Aorta (tissue), 5 donors: ENCODE results near the gene TXNDC9. TPM values are rescaled to one million over a fixed set of nuclear protein-coding genes. Genes with fewer than 3 reads are reported as not detected.
"Not testable (repeated sequence)": the region's sequence is repeated elsewhere in the genome, so short reads cannot be mapped to it uniquely, and the experiment has no call there.

Experiments used
- ATAC-seq: fragments of 200-7000 bp; cut with Tn5 transposase; one replicate; pipeline ENCODE4 v1.9.1; 2022; ENCODE audit warnings: moderate library complexity; ENCODE audit not compliant: low FRiP score
- DNase-seq, 2 donors: peaks; one replicate each; pipeline ENCODE4 v3.0.0-alpha.2; 2020
- H3K27ac ChIP-seq, 2 donors: one replicate each; pipeline ENCODE4 v1.5.1; 2013; ENCODE audit warnings: low read length in 2 of 2, mild to moderate bottlenecking in 2 of 2, moderate library complexity in 2 of 2, control low read depth in 1 of 2, inconsistent platforms in 1 of 2, low read depth in 1 of 2
- H3K27me3 ChIP-seq, 2 donors: one replicate each; pipeline ENCODE4 v1.6.1; 2013; ENCODE audit warnings: control low read depth in 1 of 2, low read length in 1 of 2, mild to moderate bottlenecking in 1 of 2, moderate library complexity in 1 of 2; ENCODE audit not compliant: insufficient read depth in 2 of 2, control insufficient read depth in 1 of 2
- H3K36me3 ChIP-seq, 2 donors: one replicate each; pipeline ENCODE4 v1.6.1; 2013; ENCODE audit warnings: control low read depth in 1 of 2, low read length in 1 of 2, mild to moderate bottlenecking in 1 of 2; ENCODE audit not compliant: insufficient read depth in 2 of 2, control insufficient read depth in 1 of 2
- H3K4me1 ChIP-seq, 2 donors: one replicate each; pipeline ENCODE4 v1.6.1; 2013; ENCODE audit warnings: low read length in 2 of 2, control low read depth in 1 of 2, mild to moderate bottlenecking in 1 of 2, moderate library complexity in 1 of 2; ENCODE audit not compliant: insufficient read depth in 2 of 2, control insufficient read depth in 1 of 2
- H3K4me3 ChIP-seq, 2 donors: one replicate each; pipeline ENCODE4 v1.5.1; 2013; ENCODE audit warnings: low read length in 2 of 2, control low read depth in 1 of 2, mild to moderate bottlenecking in 1 of 2
- H3K9me3 ChIP-seq: one replicate; pipeline ENCODE4 v1.6.1; 2013; ENCODE audit warnings: mild to moderate bottlenecking, low read length; ENCODE audit not compliant: control insufficient read depth
- WGBS, 2 donors: extraction: QIAGEN DNeasy Blood & Tissue Kit; methylation state at CpG; one replicate each; pipeline ENCODE4 v1.1.7; 2013; 5-methylcytosine and 5-hydroxymethylcytosine counted together
- intact Hi-C, 2 donors: fragments of 100-400 bp; cut with DNase I; formaldehyde crosslinking; loops; one replicate each; pipeline versions ENCODE4 v1.14.2 to v1.15.0; 2022
- polyA plus RNA-seq, 2 donors: library from polyadenylated mRNA; stranded (reverse); fragments of 200-250 nt; gene quantifications; one replicate each; pipeline ENCODE4 v1.2.3, GENCODE V29; 2013
- total RNA-seq, 2 donors: library from RNA; stranded (reverse); fragmentation: NEBNext Ultra II Directional; extraction: Animal tissue kit (Norgen Biotek cat#: 25700); gene quantifications; one replicate each; pipeline ENCODE4 v1.2.1, GENCODE V29; 2021
- donor health status: healthy with polysubstance abuse.
- donor health status: Bipolar disorder and iron deficiency.
- donor health status: DM: no; HTN: no; CAD: no.
- donor health status: DM: no; HTN: no; CAD: no.
- donor health status: DM: yes; HTN: yes; CAD: no.

The TXNDC9 gene
- total and polyA plus RNA-seq, 4 donors, result 24.5 to 43.6 (median 27.9) TPM

- no peaks in the 10 kb centered on the region for H3K4me1 ChIP-seq
- H3K36me3 ChIP-seq, result peaks cover 0 to 5% of the 10 kb centered on the region in 2 donors
- no peaks in the 10 kb centered on the region for H3K27me3 ChIP-seq
- DNase-seq, result no peak
- no peak overlapping the region for H3K4me3 ChIP-seq
- H3K27ac ChIP-seq, result no peak overlapping the region
- ATAC-seq, result no peak
- 81% methylated on average over 2 of the region's 2 CpGs for WGBS, 2 donors
- intact Hi-C loops, result no loop called here
- no peaks in the 10 kb centered on the region for H3K9me3 ChIP-seq
Observed at GRCh38 chr2:99365661-99366060, 29.5 kb upstream of the TXNDC9 start.

DNA sequence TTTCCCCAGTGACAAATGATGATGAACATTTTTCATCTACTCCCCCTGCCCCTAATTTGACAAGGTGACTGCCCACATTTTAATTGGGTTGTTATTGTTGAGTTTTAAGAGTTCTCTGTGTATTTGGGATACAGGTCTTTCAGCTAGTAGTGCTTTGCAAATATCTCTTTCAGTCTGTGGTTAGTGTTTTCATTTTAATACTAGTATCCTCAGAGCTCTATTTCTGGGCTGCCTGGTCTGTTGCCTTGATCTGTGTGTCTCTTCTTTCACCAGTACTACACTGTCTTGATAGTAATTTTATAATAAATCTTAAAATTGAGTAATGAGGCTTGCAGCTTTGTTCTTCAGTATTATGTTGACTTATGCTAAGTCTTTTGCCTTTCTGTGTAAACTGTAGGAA, 20.7 kb upstream of the TXNDC9 start:
- H3K9me3 ChIP-seq, result no peaks in the 10 kb centered on the region
- H3K4me1 ChIP-seq, result no peaks in the 10 kb centered on the region
- no peaks in the 10 kb centered on the region for H3K36me3 ChIP-seq
- intact Hi-C loops, result no loop called here
- no peak for DNase-seq
- no peak overlapping the region for H3K4me3 ChIP-seq
- H3K27ac ChIP-seq, result no peak overlapping the region
- ATAC-seq, result no peak
- H3K27me3 ChIP-seq, result no peaks in the 10 kb centered on the region

DNA sequence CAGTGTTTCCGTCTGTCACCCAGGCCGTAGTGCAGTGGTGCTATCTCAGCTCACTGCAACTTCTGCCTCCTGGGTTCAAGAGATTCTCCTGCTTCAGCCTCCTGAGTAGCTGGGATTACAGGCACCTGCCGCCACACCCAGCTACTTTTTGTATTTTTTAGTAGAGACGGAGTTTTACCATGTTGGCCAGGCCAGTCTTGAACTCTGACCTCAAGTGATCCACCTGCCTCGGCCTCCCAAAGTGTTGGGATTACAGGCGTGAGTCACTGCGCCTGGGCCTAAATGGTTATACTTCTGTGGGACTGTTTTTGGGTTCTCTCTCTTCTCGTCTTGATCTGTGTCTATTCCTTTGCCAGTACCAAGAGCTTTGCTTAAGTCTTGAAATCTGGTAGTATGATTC, 18.7 kb upstream of the TXNDC9 start:
- H3K27me3 ChIP-seq, H3K4me1 ChIP-seq, H3K4me3 ChIP-seq, intact Hi-C loops, H3K27ac ChIP-seq, H3K9me3 ChIP-seq, ATAC-seq, DNase-seq, H3K36me3 ChIP-seq: not testable (repeated sequence)
- 96 to 97% methylated on average over 7 to 8 of the region's 8 CpGs for WGBS, 2 donors

GRCh38 chr2:99354070-99354469, 17.9 kb upstream of the TXNDC9 start:
- Histone ChIP-seq H3K36me3 (no peaks in the 10 kb centered on the region), H3K27ac (no peak overlapping the region), H3K4me3 (no peak overlapping the region), H3K9me3 (no peaks in the 10 kb centered on the region), H3K27me3 (no peaks in the 10 kb centered on the region), H3K4me1 (no peaks in the 10 kb centered on the region)
- no peak for ATAC-seq
- no peak for DNase-seq
- WGBS, 2 donors, result 90 to 93% methylated on average over 1 of the region's 1 CpG
- intact Hi-C loops, result no loop called here

GRCh38 chr2:99350194-99350593, 14.1 kb upstream of the TXNDC9 start:
- Histone ChIP-seq H3K36me3 (no peaks in the 10 kb centered on the region), H3K27me3 (no peaks in the 10 kb centered on the region), H3K4me3 (no peak overlapping the region), H3K27ac (no peak overlapping the region), H3K4me1 (no peaks in the 10 kb centered on the region), H3K9me3 (no peaks in the 10 kb centered on the region)
- ATAC-seq (no peak), DNase-seq (no peak)
- intact Hi-C loops, result no loop called here

DNA sequence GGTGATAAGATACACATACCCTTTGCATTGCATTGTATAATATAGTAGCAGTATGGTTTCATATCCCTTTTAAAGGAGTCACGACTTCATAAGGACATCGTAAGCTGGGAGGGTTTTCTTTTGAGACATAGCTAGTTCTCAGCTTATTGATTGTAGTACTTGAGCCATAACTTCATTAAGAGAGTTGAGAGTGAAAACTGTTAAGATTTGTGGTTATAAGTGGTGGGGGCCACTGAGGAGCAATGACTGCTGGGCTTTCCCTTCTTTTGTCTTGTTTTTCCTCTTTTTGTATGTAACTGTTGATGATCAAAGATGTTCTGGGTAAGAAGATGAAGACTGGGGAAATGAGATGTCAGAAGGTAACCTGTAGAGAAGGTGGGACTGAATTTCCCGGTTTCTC, 12.0 kb upstream of the TXNDC9 start:
- intact Hi-C loops, result no loop called here
- no peak overlapping the region for H3K27ac ChIP-seq
- H3K36me3 ChIP-seq, result no peaks in the 10 kb centered on the region
- H3K27me3 ChIP-seq, result no peaks in the 10 kb centered on the region
- H3K9me3 ChIP-seq, result no peaks in the 10 kb centered on the region
- no peaks in the 10 kb centered on the region for H3K4me1 ChIP-seq
- ATAC-seq, result no peak
- no peak for DNase-seq
- WGBS, 2 donors, result 88 to 92% methylated on average over 3 of the region's 3 CpGs
- no peak overlapping the region for H3K4me3 ChIP-seq

- intact Hi-C loops, result no loop called here
- H3K9me3 ChIP-seq, result no peaks in the 10 kb centered on the region
- H3K36me3 ChIP-seq, result no peaks in the 10 kb centered on the region
- H3K27ac ChIP-seq, result no peak overlapping the region
- DNase-seq, result no peak
- H3K4me1 ChIP-seq, result no peaks in the 10 kb centered on the region
- H3K27me3 ChIP-seq, result no peaks in the 10 kb centered on the region
- no peak overlapping the region for H3K4me3 ChIP-seq
- no peak for ATAC-seq
Observed at GRCh38 chr2:99346218-99346617, 10.1 kb upstream of the TXNDC9 start.

- H3K4me3 ChIP-seq, H3K4me1 ChIP-seq, ATAC-seq, intact Hi-C loops, H3K9me3 ChIP-seq, H3K27me3 ChIP-seq, H3K27ac ChIP-seq, H3K36me3 ChIP-seq: not testable (repeated sequence)
- DNase-seq, result peak in 1 of 2 donors; percentile 42
- 97 to 98% methylated on average over 7 of the region's 7 CpGs for WGBS, 2 donors
Observed at GRCh38 chr2:99345446-99345845, 9.3 kb upstream of the TXNDC9 start.

DNA sequence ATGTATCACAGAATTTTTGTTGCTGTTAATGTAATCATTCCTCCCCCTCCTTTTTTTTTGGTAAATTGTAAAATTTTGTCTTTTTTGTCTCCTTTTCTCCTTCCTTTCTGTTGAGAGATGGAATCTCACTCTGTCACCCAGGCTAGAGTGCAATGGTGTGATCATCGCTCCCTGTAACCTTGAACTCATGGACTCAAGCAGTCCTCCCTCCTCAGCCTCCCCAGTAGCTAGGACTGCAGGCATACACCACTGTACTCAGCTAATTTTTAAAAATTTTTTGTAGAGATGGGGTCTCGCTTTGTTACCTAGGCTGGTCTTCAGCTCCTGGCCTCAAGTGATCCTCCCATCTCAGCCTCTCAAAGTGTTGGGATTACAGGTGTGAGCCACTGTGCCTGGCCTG, 6.4 kb upstream of the TXNDC9 start:
- Histone ChIP-seq H3K36me3 (no peaks in the 10 kb centered on the region), H3K27ac (no peak overlapping the region), H3K4me1 (no peaks in the 10 kb centered on the region), H3K27me3 (no peaks in the 10 kb centered on the region), H3K9me3 (no peaks in the 10 kb centered on the region), H3K4me3 (no peak overlapping the region)
- no peak for DNase-seq
- intact Hi-C loops, result no loop called here
- 98 to 100% methylated on average over 2 of the region's 2 CpGs for WGBS, 2 donors
- no peak for ATAC-seq
